Fibroblast of the aortic adventitia (primary cell): ENCODE results near the gene TMEM59. TPM values are rescaled to one million over a fixed set of nuclear protein-coding genes. Genes with fewer than 3 reads are reported as not detected.

Experiments used
- DNase-seq: peaks from one replicate; pipeline ENCODE4 v3.0.0-alpha.2; 2010; ENCODE audit warnings: low read depth
- H3K4me3 ChIP-seq: 2 replicates; pipeline ENCODE4 v1.5.1; 2011; ENCODE audit warnings: low read depth, mild to moderate bottlenecking, control low read depth, low read length, moderate library complexity
- total RNA-seq: library from RNA; depleted of rRNA; stranded (reverse); fragments of >200 nt; gene quantifications from 2 replicates; pipeline ENCODE4 v1.2.3, GENCODE V29; 2012; ENCODE audit warnings: low replicate concordance
- TF ChIP-seq, protein P1 (sequence below): IDR thresholded peaks from 2 replicates; pipeline ENCODE4 v1.5.1; 2011; ENCODE audit warnings: mild to moderate bottlenecking, low read length, control low read depth, inconsistent platforms; ENCODE audit not compliant: insufficient read depth

The TMEM59 gene
- total RNA-seq, 1 donor: 278 TPM

DNA sequence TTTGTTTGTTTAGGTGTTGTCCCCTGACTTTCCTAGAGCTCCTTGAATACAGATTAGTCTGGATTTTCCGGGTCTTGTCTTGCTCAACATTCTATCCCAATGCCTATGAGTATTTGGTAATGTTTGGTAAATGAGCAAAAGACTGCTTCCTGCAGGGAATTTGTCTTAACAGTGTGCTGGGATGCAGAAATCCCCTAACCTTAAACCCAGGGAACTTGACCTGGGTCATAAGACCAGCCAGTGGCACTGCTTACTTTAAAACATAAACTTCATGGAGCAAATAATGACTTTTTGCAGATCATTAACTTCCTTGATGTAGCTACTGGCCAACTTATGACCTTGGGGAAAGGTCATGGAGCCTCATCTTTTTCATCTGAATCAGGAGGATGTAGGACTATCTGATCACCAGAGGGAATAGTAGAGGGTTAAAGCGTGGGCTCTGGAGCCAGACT, 27.6 kb upstream of the TMEM59 start:
- no peak overlapping the region for H3K4me3 ChIP-seq
- TF ChIP-seq, protein P1, sequence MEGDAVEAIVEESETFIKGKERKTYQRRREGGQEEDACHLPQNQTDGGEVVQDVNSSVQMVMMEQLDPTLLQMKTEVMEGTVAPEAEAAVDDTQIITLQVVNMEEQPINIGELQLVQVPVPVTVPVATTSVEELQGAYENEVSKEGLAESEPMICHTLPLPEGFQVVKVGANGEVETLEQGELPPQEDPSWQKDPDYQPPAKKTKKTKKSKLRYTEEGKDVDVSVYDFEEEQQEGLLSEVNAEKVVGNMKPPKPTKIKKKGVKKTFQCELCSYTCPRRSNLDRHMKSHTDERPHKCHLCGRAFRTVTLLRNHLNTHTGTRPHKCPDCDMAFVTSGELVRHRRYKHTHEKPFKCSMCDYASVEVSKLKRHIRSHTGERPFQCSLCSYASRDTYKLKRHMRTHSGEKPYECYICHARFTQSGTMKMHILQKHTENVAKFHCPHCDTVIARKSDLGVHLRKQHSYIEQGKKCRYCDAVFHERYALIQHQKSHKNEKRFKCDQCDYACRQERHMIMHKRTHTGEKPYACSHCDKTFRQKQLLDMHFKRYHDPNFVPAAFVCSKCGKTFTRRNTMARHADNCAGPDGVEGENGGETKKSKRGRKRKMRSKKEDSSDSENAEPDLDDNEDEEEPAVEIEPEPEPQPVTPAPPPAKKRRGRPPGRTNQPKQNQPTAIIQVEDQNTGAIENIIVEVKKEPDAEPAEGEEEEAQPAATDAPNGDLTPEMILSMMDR: no peak
- DNase-seq: no peak

DNA sequence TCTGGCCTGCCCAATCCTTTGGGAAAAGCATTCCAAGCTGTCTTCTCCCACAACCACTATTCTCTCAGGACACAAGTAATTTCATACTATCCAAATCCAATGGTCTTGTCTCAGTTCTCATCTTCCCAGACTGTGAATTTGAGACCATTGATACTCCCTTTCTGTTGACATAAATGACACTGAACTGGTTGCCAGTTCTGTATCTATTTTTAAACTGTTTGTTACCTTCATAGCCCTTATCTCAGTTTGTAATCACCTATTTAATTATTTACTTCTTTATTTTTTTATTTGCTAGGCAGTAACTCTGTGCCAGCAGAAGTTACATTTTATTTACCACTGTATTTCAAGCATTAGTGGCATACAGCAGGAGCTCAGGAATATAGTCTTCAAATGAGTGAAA, 24.4 kb upstream of the TMEM59 start:
- no peak overlapping the region for H3K4me3 ChIP-seq
- no peak for DNase-seq
- TF ChIP-seq, protein P1: no peak

DNA sequence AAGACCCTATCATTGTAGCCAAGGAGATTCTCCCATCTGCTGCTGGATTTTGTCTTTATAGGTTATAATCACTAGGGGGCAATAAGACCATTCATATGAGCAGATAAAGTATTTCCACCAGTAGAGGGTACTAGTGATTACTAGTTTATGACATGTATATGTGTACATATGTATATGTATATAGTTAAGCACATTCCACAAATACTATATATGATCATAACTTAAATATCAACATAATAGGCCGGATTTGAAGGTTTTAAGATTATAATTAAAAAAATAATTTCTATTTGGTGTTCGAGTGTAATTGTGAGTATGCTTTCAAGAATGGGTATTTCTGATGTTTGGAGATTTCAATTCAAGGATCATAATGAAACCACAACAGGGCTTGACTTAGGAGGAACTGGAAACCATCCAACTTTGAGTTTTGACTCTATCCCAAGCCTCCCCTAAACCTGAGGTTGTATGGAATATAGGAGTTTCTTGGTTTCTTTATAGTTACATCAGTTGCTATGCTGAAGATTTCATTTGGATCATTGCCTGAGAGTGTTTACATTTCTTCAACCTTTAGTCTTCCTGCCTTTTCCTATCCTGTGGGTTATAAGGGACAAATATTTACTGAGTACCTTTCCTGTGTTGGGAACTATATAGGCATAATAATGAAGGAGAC, 17.3 kb upstream of the TMEM59 start:
- H3K4me3 ChIP-seq: no peak overlapping the region
- DNase-seq: peak; percentile 70
- TF ChIP-seq, protein P1: peak; percentile 81

DNA sequence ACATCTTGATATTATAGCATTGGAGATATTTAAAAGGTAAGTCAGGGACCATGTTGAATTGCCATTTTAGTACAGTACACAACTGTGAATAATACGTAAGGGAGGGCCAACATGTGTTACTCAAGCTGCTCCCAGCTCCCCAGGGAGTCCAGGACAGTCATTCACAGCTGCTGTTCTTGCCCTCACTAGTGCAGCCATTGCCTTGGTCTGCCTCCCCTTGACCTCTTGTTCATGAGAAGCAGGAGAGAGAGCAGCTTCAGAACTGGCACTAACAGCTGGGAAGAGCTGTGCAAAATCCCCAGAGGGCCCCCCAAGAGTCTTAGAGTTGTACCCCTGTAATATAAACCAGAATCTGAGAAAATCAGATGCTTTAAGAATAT, 16.8 kb upstream of the TMEM59 start:
- no peak for DNase-seq
- no peak overlapping the region for H3K4me3 ChIP-seq
- TF ChIP-seq, protein P1: peak; percentile 19

DNA sequence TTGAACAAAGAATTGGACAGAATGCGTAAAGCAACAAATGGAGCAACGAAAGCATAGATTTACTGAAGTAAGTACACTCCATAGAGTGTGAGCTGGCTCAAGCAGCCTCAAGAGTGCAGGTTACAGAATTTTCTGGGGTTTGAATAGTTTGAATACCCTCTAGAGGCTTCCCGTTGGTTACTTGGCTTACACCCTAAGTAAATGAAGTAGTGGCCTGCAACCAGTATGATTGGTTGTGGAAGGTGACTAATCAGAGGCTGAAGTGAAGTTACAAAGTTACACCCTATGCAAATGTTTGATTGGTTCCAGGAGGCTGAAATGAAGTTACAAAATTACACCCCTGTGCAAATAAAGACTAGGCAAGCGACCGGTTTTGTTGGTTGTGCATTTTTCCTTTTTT, 11.3 kb upstream of the TMEM59 start:
- DNase-seq: peak; percentile 61
- no peak overlapping the region for H3K4me3 ChIP-seq
- TF ChIP-seq, protein P1: no peak

DNA sequence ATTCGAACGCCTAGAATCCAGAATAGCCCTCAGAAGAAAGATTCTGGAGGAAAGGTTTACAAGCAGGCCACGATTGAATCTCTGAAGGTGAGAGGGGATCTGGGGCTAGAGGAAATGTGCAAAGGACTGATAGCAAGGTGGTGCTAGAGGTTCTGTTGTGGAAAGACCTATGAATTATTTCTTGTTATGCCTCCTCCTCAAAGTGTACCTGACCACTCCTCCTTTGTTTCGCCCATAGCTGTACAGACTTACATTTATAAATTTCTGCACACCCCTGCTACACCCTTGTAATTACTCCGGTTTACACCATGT, 1.4 kb upstream of the TMEM59 start:
- H3K4me3 ChIP-seq: peak overlapping the region; percentile 86
- DNase-seq: no peak
- TF ChIP-seq, protein P1: no peak
